ENCODE measurements around the gene RPS21. TPM values are rescaled to one million over a fixed set of nuclear protein-coding genes. Genes with fewer than 3 reads are reported as not detected.

Gene RPS21
- total and polyA plus RNA-seq, 2 of the 13 experiments (the other 11 are each of a cell fraction or from before 2014, with no cell fraction given) = 2,647 to 11,063 TPM

DNA sequence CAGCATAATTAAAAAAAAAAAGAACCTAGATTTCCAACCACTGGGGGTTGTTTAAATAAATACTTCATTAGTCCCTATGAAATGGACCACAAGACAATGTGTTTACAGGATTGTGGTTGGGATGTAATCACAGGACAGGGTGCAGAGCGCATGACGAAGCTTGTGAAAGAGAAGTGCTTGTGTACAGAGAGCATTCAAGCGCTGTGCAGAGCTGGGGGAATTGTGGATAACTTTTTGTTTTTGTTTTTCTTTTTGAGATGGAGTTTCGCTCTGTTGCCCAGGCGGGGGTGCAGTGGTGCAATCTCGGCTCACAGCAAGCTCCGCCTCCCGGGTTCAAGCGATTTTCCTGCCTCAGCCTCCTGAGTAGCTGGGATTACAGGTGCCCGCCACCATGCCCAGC, 42.1 kb upstream of the RPS21 start (continued):
- TF ChIP-seq ZBTB33 (CRISPR knock-in tag; IDR thresholded peaks at IDR 0.05) (peak; percentile 92), NFKB2 (CRISPR knock-in tag; IDR thresholded peaks at IDR 0.05; ENCODE audit: borderline replicate concordance) (no peak)

DNA sequence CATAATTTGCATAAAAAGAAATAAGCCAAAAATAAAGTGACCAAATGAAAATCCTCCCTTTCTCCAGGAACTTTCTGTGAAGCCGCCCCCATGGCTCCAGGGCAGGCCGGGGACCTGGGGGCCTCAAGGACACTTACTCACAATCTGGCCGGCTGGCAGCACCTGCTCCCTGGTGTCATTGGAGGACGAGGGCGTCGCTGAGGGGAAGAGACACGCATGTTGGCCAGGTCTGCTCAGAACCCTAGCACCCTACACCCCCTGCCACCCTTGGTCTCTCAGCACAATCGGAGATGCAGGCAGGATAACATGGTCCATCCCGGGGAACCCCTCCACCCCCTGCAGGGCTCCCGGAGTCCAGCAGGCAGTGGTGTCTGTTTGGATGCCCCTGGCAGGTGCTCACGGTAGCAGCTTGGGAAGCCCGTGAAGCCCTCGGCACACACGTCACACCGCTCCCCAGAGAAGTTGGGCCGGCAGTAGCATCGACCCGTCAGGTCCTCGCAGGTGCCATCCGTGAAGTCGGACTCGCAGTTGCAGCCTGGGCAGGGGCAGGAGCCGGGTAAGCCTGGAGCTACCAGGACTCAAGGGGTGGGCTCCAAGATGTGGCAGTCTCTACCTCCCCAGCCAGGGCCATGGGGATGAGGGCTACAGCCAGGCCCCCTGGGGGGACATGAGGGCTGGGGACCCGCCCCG, 41.1 kb upstream of the RPS21 start:
- H3K4me3 ChIP-seq (replicated peaks in 1 of 3; ENCODE audit: insufficient read depth in 1 of 3, low read depth in 2 of 3, low read length in 3 of 3) = no peak overlapping the region
- H4K20me1 ChIP-seq (ENCODE audit: insufficient read depth, low read length) = peaks cover 3% of the 10 kb centered on the region; the same call in 1 of the 2 replicates
- no TSS peak for BruUV-seq (replicated peaks)
- no peaks in the 10 kb centered on the region for H3K27me3 ChIP-seq (ENCODE audit: control insufficient read depth in 1 of 2, insufficient read depth in 2 of 2, low read length in 2 of 2)
- FAIRE-seq (no peak), DNase-seq (ENCODE audit: low spot score) (no peak), ATAC-seq (peak; percentile 31)
- intact Hi-C loops (cut with micrococcal nuclease; ENCODE audit: unreplicated experiment) = no loop called here
- H3K9ac ChIP-seq (ENCODE audit: insufficient read depth, low read depth, low read length) = no peak overlapping the region
- in situ Hi-C loops (cut with HindIII; ENCODE audit: extremely low pct_ligation_motif_present, low pct_unique_long_range_greater_than_20kb) = no loop called here
- WGBS (ENCODE audit: low lambda C conversion rate) = 96% methylated on average over 25 of the region's 25 CpGs
- no peak overlapping the region for H2AFZ ChIP-seq (ENCODE audit: low read length)
- peaks cover 25 to 46% of the 10 kb centered on the region in 2 experiments for H3K36me3 ChIP-seq (replicated peaks in 1 of 2; ENCODE audit: control insufficient read depth in 1 of 2, insufficient read depth in 2 of 2, low read length in 2 of 2)
- CTCF ChIA-PET (ENCODE audit: low intra/inter-chr PET ratio, low total read pairs) = interaction anchor here (1.3 kb wide), 1 partner anchor 30 kb away, joined by 3 read pairs; no protein-coding TSS in a partner anchor
- POLR2A ChIA-PET = interaction anchor here (1.5 to 2.3 kb wide), 2 partner anchors 22 to 25 kb away, joined by 4 to 12 read pairs; partner anchors contain the start of gene LAMA5
- no peak overlapping the region for H3K4me2 ChIP-seq (ENCODE audit: low read depth, low read length)
- H3K4me1 ChIP-seq (ENCODE audit: insufficient read depth, low read length) = peaks cover 30% of the 10 kb centered on the region
- no peaks in the 10 kb centered on the region for H3K9me3 ChIP-seq (ENCODE audit: low read length)
- H3K79me2 ChIP-seq (ENCODE audit: insufficient read depth, low read length) = no peaks in the 10 kb centered on the region
- TF ChIP-seq PHF8 (CRISPR knock-in tag; IDR thresholded peaks at IDR 0.05) = 0 out of 2 replicates have a peak, but pooled peaks have one; percentile 11
- TF ChIP-seq AGO2 (optimal IDR thresholded peaks at IDR 0.05; ENCODE audit: low read depth, low read length) = peak; percentile 75
- TF ChIP-seq POLR2A (IDR thresholded peaks at IDR 0.05; ENCODE audit: insufficient read depth in 1 of 2, low read depth in 2 of 2, low read length in 2 of 2) = peak in 1 of 2 experiments; percentile 20; a peak in 2 of 4 replicates
- TF ChIP-seq EEA1 (CRISPR knock-in tag; IDR thresholded peaks at IDR 0.05; ENCODE audit: borderline replicate concordance) = no peak
- TF ChIP-seq ZNF430 (CRISPR knock-in tag; IDR thresholded peaks at IDR 0.05) = 0 out of 2 replicates have a peak, but pooled peaks have one; percentile 35
- no peak for TF ChIP-seq THYN1 (CRISPR knock-in tag; IDR thresholded peaks at IDR 0.05; ENCODE audit: borderline replicate concordance, low read depth)
- TF ChIP-seq AKAP8 (CRISPR knock-in tag; IDR thresholded peaks at IDR 0.05) = peak; percentile 24; the same call in 1 of the 2 replicates
- 0 out of 2 replicates have a peak, but pooled peaks have one; percentile 8 for TF ChIP-seq ZNF768 (CRISPR knock-in tag; IDR thresholded peaks at IDR 0.05)
- no peak overlapping the region for H3K27ac ChIP-seq (ENCODE audit: extremely low read length, insufficient read depth, low read length)

All from HepG2 (cell line).